Measurements from ENCODE around the gene STX8. TPM values are rescaled to one million over a fixed set of nuclear protein-coding genes. Genes with fewer than 3 reads are reported as not detected.

The STX8 gene
- total RNA-seq, 1 donor from 2014 or later: 54.8 TPM

DNA sequence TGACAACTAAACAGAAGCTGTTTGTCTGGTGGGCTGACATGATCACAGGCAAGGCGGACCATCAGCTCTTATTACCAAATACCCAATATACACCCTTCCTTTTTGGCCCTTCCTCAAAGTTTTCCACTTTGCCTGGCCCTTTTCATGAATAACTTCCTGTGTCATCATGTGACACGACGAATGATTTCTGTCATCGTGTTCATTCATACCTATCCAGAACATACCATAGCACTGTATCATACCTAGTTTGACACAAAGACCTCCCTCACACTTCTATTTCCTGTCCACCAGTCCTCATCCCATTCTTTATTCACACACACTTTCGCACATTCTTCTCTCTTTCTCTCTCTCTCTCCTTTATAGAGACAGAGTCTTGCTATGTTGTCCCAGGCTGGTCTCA, 131.8 kb downstream of the STX8 start:
- H3K27ac Mint-ChIP-seq (ENCODE audit: unreplicated experiment): no peak overlapping the region

DNA sequence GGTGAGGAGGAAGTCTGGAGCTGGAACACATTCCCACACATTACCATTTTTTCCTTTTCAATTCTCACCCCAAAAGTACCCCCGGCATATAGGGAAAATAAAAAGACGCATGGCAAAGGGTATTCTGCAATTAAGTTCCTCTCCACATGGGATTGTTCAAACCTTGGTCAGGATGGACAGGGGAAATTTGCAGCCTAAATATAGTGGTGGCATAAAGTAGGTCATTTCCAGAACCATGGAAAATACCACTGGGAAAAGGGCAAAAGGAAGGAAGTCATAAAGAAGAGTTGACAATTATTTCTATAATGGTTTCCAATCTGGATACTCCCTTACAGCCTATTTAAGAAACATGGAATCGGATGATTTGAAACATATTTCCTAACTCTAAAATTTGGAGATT, 135.8 kb downstream of the STX8 start:
- no peaks in the 10 kb centered on the region for H3K79me2 ChIP-seq (ENCODE audit: insufficient read depth, low read length)
- no peak for FAIRE-seq
- H3K4me3 ChIP-seq (ENCODE audit: insufficient read depth, low read depth, low read length): no peak overlapping the region
- no peaks in the 10 kb centered on the region for H3K9me3 ChIP-seq (ENCODE audit: insufficient read depth, low read depth, low read length)
- TF ChIP-seq, protein P1, sequence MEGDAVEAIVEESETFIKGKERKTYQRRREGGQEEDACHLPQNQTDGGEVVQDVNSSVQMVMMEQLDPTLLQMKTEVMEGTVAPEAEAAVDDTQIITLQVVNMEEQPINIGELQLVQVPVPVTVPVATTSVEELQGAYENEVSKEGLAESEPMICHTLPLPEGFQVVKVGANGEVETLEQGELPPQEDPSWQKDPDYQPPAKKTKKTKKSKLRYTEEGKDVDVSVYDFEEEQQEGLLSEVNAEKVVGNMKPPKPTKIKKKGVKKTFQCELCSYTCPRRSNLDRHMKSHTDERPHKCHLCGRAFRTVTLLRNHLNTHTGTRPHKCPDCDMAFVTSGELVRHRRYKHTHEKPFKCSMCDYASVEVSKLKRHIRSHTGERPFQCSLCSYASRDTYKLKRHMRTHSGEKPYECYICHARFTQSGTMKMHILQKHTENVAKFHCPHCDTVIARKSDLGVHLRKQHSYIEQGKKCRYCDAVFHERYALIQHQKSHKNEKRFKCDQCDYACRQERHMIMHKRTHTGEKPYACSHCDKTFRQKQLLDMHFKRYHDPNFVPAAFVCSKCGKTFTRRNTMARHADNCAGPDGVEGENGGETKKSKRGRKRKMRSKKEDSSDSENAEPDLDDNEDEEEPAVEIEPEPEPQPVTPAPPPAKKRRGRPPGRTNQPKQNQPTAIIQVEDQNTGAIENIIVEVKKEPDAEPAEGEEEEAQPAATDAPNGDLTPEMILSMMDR (IDR thresholded peaks at IDR 0.05; ENCODE audit: insufficient read depth, low read depth, low read length): no peak
- no peak for TF ChIP-seq EZH2 (IDR thresholded peaks at IDR 0.05; ENCODE audit: insufficient read depth, low read length)
- DNase-seq (ENCODE audit: low read depth): no peak
- Mint-ChIP-seq H3K4me1 (ENCODE audit: low read depth, unreplicated experiment) (peaks cover 2% of the 10 kb centered on the region), H3K9me3 (ENCODE audit: unreplicated experiment) (no peaks in the 10 kb centered on the region), H3K27ac (ENCODE audit: unreplicated experiment) (no peak overlapping the region), H3K36me3 (ENCODE audit: low read depth, unreplicated experiment) (peaks cover 5% of the 10 kb centered on the region), H3K4me3 (ENCODE audit: unreplicated experiment) (no peak overlapping the region), H3K27me3 (ENCODE audit: low read depth, unreplicated experiment) (no peaks in the 10 kb centered on the region)
- no peak overlapping the region for H3K27ac ChIP-seq (ENCODE audit: low read depth, low read length)
- no peaks in the 10 kb centered on the region for H3K36me3 ChIP-seq (ENCODE audit: insufficient read depth, low read length)
- H3K27me3 ChIP-seq (ENCODE audit: insufficient read depth, low read length): no peaks in the 10 kb centered on the region
- peaks cover 5% of the 10 kb centered on the region for H4K20me1 ChIP-seq (ENCODE audit: insufficient read depth, low read length)
- H3K9ac ChIP-seq (ENCODE audit: low read length): no peak overlapping the region
- H2AFZ ChIP-seq (ENCODE audit: low read depth, low read length): no peak overlapping the region
- no peaks in the 10 kb centered on the region for H3K4me1 ChIP-seq (ENCODE audit: insufficient read depth, low read length)
- H3K4me2 ChIP-seq (ENCODE audit: low read length): no peak overlapping the region

More for the DNA sequence above, 131.8 kb downstream of the STX8 start:
- Histone ChIP-seq H3K4me2 (ENCODE audit: low read length) (no peak overlapping the region), H3K9ac (ENCODE audit: low read length) (no peak overlapping the region), H2AFZ (ENCODE audit: low read depth, low read length) (no peak overlapping the region), H3K4me1 (ENCODE audit: insufficient read depth, low read length) (no peaks in the 10 kb centered on the region), H3K27ac (ENCODE audit: low read depth, low read length) (no peak overlapping the region), H3K27me3 (ENCODE audit: insufficient read depth, low read length) (no peaks in the 10 kb centered on the region), H4K20me1 (ENCODE audit: insufficient read depth, low read length) (peaks cover 5% of the 10 kb centered on the region), H3K36me3 (ENCODE audit: insufficient read depth, low read length) (no peaks in the 10 kb centered on the region), H3K79me2 (ENCODE audit: insufficient read depth, low read length) (no peaks in the 10 kb centered on the region), H3K9me3 (ENCODE audit: insufficient read depth, low read depth, low read length) (no peaks in the 10 kb centered on the region), H3K4me3 (ENCODE audit: insufficient read depth, low read depth, low read length) (no peak overlapping the region)
- H3K4me3 Mint-ChIP-seq (ENCODE audit: unreplicated experiment): no peak overlapping the region
- no peaks in the 10 kb centered on the region for H3K9me3 Mint-ChIP-seq (ENCODE audit: unreplicated experiment)
- DNase-seq (ENCODE audit: low read depth) (no peak), FAIRE-seq (no peak)
- peaks cover 2% of the 10 kb centered on the region for H3K4me1 Mint-ChIP-seq (ENCODE audit: low read depth, unreplicated experiment)
- TF ChIP-seq, protein P1 (IDR thresholded peaks at IDR 0.05; ENCODE audit: insufficient read depth, low read depth, low read length): no peak
- TF ChIP-seq EZH2 (IDR thresholded peaks at IDR 0.05; ENCODE audit: insufficient read depth, low read length): no peak
- H3K36me3 Mint-ChIP-seq (ENCODE audit: low read depth, unreplicated experiment): peaks cover 5% of the 10 kb centered on the region
- H3K27me3 Mint-ChIP-seq (ENCODE audit: low read depth, unreplicated experiment): no peaks in the 10 kb centered on the region

DNA sequence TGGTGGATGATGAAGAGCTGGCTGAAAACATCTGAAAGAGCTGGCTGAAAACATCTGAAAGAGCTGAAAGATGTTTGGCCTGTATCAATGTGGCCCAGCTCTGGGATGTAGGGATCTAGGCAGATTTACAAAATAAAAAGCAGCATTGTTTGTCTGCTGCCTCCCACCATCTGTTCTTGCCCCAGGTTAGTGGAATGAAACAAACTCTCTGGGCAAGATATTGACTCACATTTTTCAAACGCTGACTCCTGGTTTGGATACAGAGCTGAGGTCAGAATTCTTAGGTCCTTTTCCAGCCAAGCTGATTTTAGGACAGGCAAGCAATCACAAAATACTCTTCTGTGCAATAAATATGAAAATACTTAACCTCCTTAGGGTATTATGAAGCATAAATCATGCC, 139.0 kb downstream of the STX8 start:
- Mint-ChIP-seq H3K36me3 (ENCODE audit: low read depth, unreplicated experiment) (peaks cover 5% of the 10 kb centered on the region), H3K27ac (ENCODE audit: unreplicated experiment) (no peak overlapping the region), H3K9me3 (ENCODE audit: unreplicated experiment) (no peaks in the 10 kb centered on the region), H3K27me3 (ENCODE audit: low read depth, unreplicated experiment) (no peaks in the 10 kb centered on the region), H3K4me3 (ENCODE audit: unreplicated experiment) (no peak overlapping the region), H3K4me1 (ENCODE audit: low read depth, unreplicated experiment) (peaks cover 17% of the 10 kb centered on the region)
- FAIRE-seq: no peak
- Histone ChIP-seq H3K9me3 (ENCODE audit: insufficient read depth, low read depth, low read length) (no peaks in the 10 kb centered on the region), H2AFZ (ENCODE audit: low read depth, low read length) (no peak overlapping the region), H3K4me3 (ENCODE audit: insufficient read depth, low read depth, low read length) (no peak overlapping the region), H3K27me3 (ENCODE audit: insufficient read depth, low read length) (no peaks in the 10 kb centered on the region), H4K20me1 (ENCODE audit: insufficient read depth, low read length) (no peaks in the 10 kb centered on the region), H3K4me2 (ENCODE audit: low read length) (no peak overlapping the region), H3K4me1 (ENCODE audit: insufficient read depth, low read length) (no peaks in the 10 kb centered on the region), H3K36me3 (ENCODE audit: insufficient read depth, low read length) (no peaks in the 10 kb centered on the region), H3K27ac (ENCODE audit: low read depth, low read length) (no peak overlapping the region), H3K79me2 (ENCODE audit: insufficient read depth, low read length) (no peaks in the 10 kb centered on the region), H3K9ac (ENCODE audit: low read length) (no peak overlapping the region)
- peak; percentile 46 for DNase-seq (ENCODE audit: low read depth)
- TF ChIP-seq EZH2 (IDR thresholded peaks at IDR 0.05; ENCODE audit: insufficient read depth, low read length): no peak
- TF ChIP-seq, protein P1 (IDR thresholded peaks at IDR 0.05; ENCODE audit: insufficient read depth, low read depth, low read length): no peak

Data from astrocyte (in vitro differentiated cells and primary cell).